HG03064 (cell line): ENCODE data around the gene FOXP4.

Experiments used
- ATAC-seq: cut with Tn5 transposase; IDR thresholded peaks from one replicate; pipeline ENCODE4 v1.9.1; 2021; ENCODE audit warnings: low read depth; ENCODE audit not compliant: unreplicated experiment

The FOXP4 gene

GRCh38 chr6:41545703-41546474 is at the start of gene FOXP4:
Gene FOXP4, plus strand, starts transcription at chr6:41546381. Its CDS starts 19,380 bp downstream, at chr6:41565761.
- ATAC-seq, result peak; percentile 67

GRCh38 chr6:41497573-41497972 is 48.6 kb upstream of the FOXP4 start:
- no peak for ATAC-seq

- ATAC-seq, result no peak
Observed at GRCh38 chr6:41497994-41498393, 48.2 kb upstream of the FOXP4 start.

GRCh38 chr6:41498968-41499599 is 47.1 kb upstream of the FOXP4 start:
- no peak for ATAC-seq

- ATAC-seq, result no peak
Observed at GRCh38 chr6:41500561-41500960, 45.6 kb upstream of the FOXP4 start.

GRCh38 chr6:41502566-41502916 is 43.6 kb upstream of the FOXP4 start:
- no peak for ATAC-seq

GRCh38 chr6:41502917-41503671 is 43.1 kb upstream of the FOXP4 start:
- ATAC-seq, result no peak

- ATAC-seq, result no peak
Observed at GRCh38 chr6:41503827-41504465, 42.2 kb upstream of the FOXP4 start.

GRCh38 chr6:41504466-41505121 is 41.6 kb upstream of the FOXP4 start:
- ATAC-seq, result no peak

GRCh38 chr6:41505122-41506049 is 40.8 kb upstream of the FOXP4 start:
- peak; percentile 72 for ATAC-seq

- ATAC-seq, result no peak
Observed at GRCh38 chr6:41508479-41508878, 37.7 kb upstream of the FOXP4 start.

- ATAC-seq, result no peak
Observed at GRCh38 chr6:41509580-41509979, 36.6 kb upstream of the FOXP4 start.

- no peak for ATAC-seq
Observed at GRCh38 chr6:41511443-41512060, 34.6 kb upstream of the FOXP4 start.

- no peak for ATAC-seq
Observed at GRCh38 chr6:41512146-41512701, 34.0 kb upstream of the FOXP4 start.

- no peak for ATAC-seq
Observed at GRCh38 chr6:41515995-41516394, 30.2 kb upstream of the FOXP4 start.

GRCh38 chr6:41518118-41518517 is 28.1 kb upstream of the FOXP4 start:
- ATAC-seq, result no peak

- no peak for ATAC-seq
Observed at GRCh38 chr6:41519305-41519744, 26.9 kb upstream of the FOXP4 start.
